GM18526 (cell line): ENCODE results near the gene REM2.

ENCODE experiments used
- POLR2A ChIP-seq: IDR thresholded peaks from 3 replicates; pipeline ENCODE4 v1.6.1; 2011; ENCODE audit not compliant: insufficient read length; ENCODE audit errors: extremely low read depth

The REM2 gene, protein sequence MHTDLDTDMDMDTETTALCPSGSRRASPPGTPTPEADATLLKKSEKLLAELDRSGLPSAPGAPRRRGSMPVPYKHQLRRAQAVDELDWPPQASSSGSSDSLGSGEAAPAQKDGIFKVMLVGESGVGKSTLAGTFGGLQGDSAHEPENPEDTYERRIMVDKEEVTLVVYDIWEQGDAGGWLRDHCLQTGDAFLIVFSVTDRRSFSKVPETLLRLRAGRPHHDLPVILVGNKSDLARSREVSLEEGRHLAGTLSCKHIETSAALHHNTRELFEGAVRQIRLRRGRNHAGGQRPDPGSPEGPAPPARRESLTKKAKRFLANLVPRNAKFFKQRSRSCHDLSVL

GRCh38 chr14:22883173-22883976 lies at the start of gene REM2:
REM2 (plus strand) TSS chr14:22883222; CDS start chr14:22883288, 66 bp downstream.
- TF ChIP-seq POLR2A, result no peak

GRCh38 chr14:22835505-22835904 lies 47.5 kb upstream of the REM2 start:
- TF ChIP-seq POLR2A, result no peak

DNA sequence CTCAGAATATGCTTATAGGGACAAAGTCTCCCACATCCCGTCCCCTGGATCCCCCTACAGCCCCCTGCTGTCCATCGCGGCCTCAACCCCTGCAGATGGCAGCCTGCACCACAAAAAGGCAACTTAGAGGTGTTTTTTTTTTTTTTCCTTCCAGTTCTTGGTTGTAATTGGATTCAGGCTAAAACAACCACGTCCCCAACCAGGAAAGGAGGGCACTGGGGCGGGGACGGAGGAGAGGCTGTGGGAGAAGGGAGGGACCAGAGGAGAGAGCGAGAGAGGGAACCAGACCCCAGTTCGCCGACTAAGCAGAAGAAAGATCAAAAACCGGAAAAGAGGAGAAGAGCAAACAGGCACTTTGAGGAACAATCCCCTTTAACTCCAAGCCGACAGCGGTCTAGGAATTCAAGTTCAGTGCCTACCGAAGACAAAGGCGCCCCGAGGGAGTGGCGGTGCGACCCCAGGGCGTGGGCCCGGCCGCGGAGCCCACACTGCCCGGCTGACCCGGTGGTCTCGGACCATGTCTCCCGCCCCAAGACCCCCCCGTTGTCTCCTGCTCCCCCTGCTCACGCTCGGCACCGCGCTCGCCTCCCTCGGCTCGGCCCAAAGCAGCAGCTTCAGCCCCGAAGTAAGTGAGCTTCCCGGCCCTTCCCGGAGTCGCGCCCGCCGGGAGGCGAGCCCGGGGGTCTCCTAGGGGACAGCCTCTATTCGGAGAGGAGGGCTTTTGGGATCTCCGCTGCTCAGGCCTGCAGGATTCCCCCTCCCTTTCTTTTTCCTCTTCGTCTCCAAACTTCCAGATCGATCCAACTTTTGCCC lies 46.5 kb upstream of the REM2 start, which contains the start of gene MMP14:
TSS of gene MMP14 (plus strand) at position 285 of the 813 bp plus-strand sequence. CDS start at position 518, 233 bp downstream.
- no peak for TF ChIP-seq POLR2A

DNA sequence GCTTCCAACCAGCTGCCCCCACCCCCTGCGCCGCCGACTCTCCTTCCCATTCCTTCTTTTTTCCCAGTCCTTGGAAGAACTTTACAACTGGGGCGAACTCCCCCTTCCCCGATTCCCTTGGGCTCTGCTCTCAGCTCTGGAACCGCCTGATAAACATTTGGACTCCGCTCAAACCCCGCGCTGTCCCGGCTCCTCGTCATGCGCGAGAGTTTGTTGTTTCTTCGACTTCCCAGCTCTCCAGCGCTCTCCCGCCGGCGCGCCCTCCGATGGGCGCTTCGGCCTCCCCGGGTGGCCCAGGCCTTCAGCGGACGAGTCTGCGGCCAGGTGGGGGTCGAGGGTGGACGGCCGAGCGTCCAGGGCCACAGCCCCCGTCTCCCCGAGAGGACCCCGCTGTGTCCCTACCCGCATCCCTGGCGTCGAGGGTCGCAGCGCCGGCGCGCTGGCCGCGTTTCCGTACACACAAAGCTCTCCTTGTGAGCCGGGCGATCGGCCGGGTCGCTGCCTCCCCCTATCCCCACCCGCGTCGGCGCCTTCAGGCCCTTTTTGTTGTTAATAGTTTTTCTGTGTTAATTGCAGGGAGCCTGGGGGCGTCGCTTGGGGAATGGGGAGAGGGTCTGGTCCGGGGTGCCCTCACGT lies 45.8 kb upstream of the REM2 start:
- no peak for TF ChIP-seq POLR2A

GRCh38 chr14:22837750-22838538 lies 45.1 kb upstream of the REM2 start:
- no peak for TF ChIP-seq POLR2A

- no peak for TF ChIP-seq POLR2A
These were observed 44.4 kb upstream of the REM2 start for GRCh38 chr14:22838631-22839041.

- TF ChIP-seq POLR2A, result no peak
These were observed 43.8 kb upstream of the REM2 start for GRCh38 chr14:22839159-22839779.

DNA sequence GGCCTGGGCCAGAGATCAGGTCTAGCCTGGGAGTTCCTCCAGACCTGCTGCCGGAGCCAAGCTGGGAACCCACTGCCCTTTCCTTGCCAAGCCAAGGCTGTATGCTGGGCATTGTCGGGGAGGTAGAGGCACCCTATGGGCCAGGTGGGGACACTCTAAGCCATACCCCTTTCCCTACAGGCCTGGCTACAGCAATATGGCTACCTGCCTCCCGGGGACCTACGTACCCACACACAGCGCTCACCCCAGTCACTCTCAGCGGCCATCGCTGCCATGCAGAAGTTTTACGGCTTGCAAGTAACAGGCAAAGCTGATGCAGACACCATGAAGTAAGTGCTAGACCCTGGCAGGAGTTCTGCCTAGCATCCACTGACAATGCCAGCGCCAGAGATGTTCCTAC lies 41.7 kb upstream of the REM2 start:
- no peak for TF ChIP-seq POLR2A

DNA sequence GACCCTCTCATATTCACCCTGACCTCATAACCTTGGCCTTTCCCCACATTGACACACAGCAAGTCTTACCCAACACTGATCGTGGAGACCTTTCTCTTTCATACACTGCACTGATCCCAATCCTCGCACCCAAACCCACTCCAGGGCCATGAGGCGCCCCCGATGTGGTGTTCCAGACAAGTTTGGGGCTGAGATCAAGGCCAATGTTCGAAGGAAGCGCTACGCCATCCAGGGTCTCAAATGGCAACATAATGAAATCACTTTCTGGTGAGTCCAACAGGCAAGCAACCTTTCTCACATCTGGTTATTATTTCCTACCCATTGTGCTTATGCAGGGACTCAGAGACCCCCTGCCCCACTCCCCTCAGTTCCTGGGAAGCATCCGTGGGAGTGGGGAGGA lies 41.3 kb upstream of the REM2 start:
- TF ChIP-seq POLR2A, result no peak

GRCh38 chr14:22842211-22843122 lies 40.6 kb upstream of the REM2 start:
- no peak for TF ChIP-seq POLR2A

DNA sequence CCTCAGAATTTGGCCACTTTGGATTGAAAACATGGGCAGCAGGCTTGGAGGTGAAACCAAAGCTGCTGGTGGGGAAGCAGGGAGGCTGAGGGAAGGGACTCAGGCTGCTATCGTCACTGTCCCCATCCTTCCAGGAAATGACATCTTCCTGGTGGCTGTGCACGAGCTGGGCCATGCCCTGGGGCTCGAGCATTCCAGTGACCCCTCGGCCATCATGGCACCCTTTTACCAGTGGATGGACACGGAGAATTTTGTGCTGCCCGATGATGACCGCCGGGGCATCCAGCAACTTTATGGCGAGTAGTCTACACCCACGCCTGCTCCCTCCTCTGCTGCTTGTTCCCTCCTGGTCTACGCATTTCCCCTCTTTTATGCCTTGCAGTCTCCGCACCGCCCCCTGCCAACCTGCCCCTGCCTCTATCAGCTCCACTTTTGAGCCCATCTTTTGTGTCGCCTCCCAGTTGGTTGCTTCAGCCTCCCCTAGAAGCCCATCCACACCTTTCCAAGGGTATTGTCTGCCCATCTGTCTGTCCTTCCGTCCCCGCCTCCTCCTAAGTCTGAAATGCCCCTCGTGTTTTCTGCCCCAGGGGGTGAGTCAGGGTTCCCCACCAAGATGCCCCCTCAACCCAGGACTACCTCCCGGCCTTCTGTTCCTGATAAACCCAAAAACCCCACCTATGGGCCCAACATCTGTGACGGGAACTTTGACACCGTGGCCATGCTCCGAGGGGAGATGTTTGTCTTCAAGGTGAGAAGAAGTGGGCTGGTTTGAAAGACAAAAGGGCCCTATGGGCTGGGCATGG lies 39.7 kb upstream of the REM2 start:
- TF ChIP-seq POLR2A, result no peak
